ENCODE data around the gene RNF180. TPM values are rescaled to one million over a fixed set of nuclear protein-coding genes. Genes with fewer than 3 reads are reported as not detected.

The RNF180 gene
- total RNA-seq, 1 donor from 2014 or later: 12.2 TPM

DNA sequence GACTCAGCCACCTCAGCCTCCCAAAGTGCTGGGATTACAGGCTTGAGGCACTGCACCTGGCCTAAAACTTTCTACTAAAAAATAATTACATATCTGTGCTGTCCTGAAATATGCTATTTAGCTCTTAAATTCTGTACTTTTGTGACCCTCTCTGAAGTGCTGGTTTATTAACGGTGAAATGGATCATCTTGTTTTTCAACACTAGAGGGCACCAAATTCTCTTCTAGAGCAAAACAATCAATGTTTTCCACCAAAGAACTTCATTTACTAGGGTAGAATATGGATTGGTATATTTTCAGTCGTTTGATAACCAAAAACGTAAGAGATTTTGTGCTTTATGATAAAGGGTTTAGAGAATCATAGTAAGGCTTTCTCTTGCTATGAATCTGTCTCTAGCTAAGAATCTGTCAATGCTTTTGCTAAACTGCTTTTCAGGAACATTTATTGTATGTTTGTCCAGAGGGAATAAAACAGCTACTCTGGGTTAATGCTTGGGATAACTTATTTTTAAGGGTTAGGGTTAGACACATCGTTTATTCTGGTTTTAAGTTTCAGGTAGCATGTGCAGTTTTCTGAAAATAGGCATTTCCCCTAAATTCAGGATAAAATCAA, 63.6 kb downstream of the RNF180 start:
- TF ChIP-seq CTCF (IDR thresholded peaks at IDR 0.05): peak; percentile 61
- no peaks in the 10 kb centered on the region for H3K36me3 ChIP-seq
- no peak overlapping the region for H3K4me3 ChIP-seq
- intact Hi-C loops (cut with DNase I): no loop called here
- no peaks in the 10 kb centered on the region for H3K4me1 ChIP-seq
- H3K9me3 ChIP-seq: no peaks in the 10 kb centered on the region
- no peak overlapping the region for H3K27ac ChIP-seq
- ATAC-seq (no peak), DNase-seq (no peak)
- no peaks in the 10 kb centered on the region for H3K27me3 ChIP-seq (ENCODE audit: low read depth)

DNA sequence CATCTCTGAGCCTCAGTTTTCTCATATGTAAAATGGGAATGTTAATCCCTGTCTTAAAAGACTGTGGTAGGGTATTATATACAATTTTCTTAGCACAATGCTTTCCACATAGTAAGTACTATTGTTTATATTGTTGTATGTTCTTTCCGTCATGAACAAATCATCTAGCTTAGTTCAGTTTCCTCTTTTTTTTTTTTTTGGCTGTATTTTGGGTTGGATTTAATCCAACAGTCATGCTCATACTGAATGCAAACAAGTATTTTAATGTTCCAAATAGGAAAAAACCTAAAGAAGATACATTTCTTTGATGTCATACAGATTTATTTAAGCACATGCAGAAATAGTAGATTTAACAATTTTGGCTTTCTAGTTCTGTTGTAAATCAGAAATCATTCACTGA, 95.1 kb downstream of the RNF180 start:
- H3K27ac ChIP-seq: no peak overlapping the region
- ATAC-seq: no peak
- H3K36me3 ChIP-seq: no peaks in the 10 kb centered on the region
- no peaks in the 10 kb centered on the region for H3K27me3 ChIP-seq (ENCODE audit: low read depth)
- no peak for DNase-seq
- intact Hi-C loops (cut with DNase I): no loop called here
- H3K4me1 ChIP-seq: no peaks in the 10 kb centered on the region
- no peaks in the 10 kb centered on the region for H3K9me3 ChIP-seq
- no peak overlapping the region for H3K4me3 ChIP-seq
- no peak for TF ChIP-seq CTCF (IDR thresholded peaks at IDR 0.05)

GRCh38 chr5:64269164-64269563, 103.5 kb downstream of the RNF180 start:
- Histone ChIP-seq H3K27me3 (ENCODE audit: low read depth) (no peaks in the 10 kb centered on the region), H3K27ac (no peak overlapping the region), H3K36me3 (no peaks in the 10 kb centered on the region), H3K9me3 (no peaks in the 10 kb centered on the region), H3K4me3 (no peak overlapping the region), H3K4me1 (no peaks in the 10 kb centered on the region)
- intact Hi-C loops (cut with DNase I): no loop called here
- no peak for ATAC-seq
- TF ChIP-seq CTCF (IDR thresholded peaks at IDR 0.05): no peak
- DNase-seq: no peak

DNA sequence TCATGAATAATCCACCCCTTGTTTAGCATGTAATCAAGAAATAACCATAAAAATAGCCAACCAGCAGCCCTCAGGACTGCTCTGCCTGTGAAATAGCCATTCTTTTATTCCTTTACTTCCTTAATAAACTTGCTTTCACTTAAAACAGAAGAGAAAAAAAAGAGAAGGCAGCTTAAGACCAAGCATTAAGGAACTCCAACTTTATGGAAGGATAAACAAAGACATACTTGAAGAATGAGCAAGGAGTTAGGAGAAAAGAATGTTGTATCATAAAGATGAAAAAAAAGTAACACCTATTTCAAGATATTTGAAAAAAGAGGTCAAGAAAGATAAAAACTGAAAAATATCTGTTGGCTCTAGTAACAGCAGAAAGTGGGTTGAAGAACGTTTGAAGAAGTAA, 107.6 kb downstream of the RNF180 start:
- Histone ChIP-seq H3K9me3 (no peaks in the 10 kb centered on the region), H3K4me3 (no peak overlapping the region), H3K27ac (no peak overlapping the region), H3K27me3 (ENCODE audit: low read depth) (no peaks in the 10 kb centered on the region), H3K4me1 (no peaks in the 10 kb centered on the region), H3K36me3 (no peaks in the 10 kb centered on the region)
- intact Hi-C loops (cut with DNase I): no loop called here
- DNase-seq (no peak), ATAC-seq (no peak)
- TF ChIP-seq CTCF (IDR thresholded peaks at IDR 0.05): no peak

DNA sequence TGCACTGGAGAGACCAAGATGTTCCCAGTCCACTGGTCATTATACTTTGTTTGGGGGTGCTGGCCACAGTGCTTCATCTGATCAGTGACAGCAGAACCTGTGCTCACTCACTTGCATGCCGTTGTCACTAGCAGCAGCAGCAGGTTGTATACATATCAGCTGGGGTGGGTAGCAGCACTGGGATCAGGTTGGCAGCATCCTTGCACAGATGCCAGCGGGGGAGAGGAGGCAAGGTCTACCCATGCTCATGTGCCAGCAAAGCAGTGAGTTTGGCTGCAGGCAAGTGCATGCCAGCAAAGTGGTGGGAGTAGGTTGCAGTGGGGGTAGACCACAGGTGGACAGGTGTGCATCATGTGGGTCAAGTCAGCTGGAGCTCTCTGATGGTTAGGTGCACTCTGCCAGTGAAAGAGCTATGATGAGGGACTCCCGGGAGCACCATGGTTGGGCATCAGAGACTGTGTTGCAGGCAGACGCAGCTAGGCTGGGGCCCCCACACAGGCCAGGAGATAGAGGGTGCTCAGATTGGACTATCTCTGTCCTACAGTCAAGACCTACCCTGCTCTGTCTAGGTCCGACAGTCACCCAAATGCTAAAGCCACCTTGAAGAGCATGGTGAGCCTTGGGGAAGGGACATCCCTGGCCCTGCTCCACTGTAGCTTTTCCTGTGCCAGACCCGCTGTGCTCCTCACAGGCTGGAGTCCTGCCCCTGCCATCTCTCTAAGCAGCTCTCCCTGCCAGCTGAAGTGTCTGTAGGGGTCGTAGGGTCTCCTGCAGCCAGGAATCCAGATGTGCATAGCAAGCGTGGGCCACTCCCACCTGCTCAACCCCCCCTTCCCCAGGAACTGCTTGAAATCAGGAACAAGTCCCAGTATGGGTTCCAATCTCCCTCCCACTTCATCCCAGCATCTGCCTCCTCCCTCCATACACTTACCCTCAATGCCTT, 119.8 kb downstream of the RNF180 start:
- Histone ChIP-seq H3K36me3 (no peaks in the 10 kb centered on the region), H3K4me3 (no peak overlapping the region), H3K4me1 (no peaks in the 10 kb centered on the region), H3K27me3 (ENCODE audit: low read depth) (no peaks in the 10 kb centered on the region), H3K9me3 (peaks cover 10% of the 10 kb centered on the region), H3K27ac (no peak overlapping the region)
- intact Hi-C loops (cut with DNase I): no loop called here
- TF ChIP-seq CTCF (IDR thresholded peaks at IDR 0.05): no peak
- ATAC-seq: peak in 1 of 2 donors; percentile 29
- no peak for DNase-seq

All from lower lobe of right lung (tissue), 2 donors.